Fibroblast of skin of abdomen (primary cell): ENCODE measurements around the gene TCF4.

Experiments used
- DNase-seq: peaks from one replicate; pipeline ENCODE4 v3.0.0-alpha.2; 2013

Gene TCF4

GRCh38 chr18:55343396-55344073 is 244.5 kb downstream of the TCF4 start:
- DNase-seq, result peak; percentile 46

GRCh38 chr18:55340998-55341397 is 247.0 kb downstream of the TCF4 start:
- DNase-seq, result no peak

- no peak for DNase-seq
Measured at GRCh38 chr18:55339990-55340389, 248.0 kb downstream of the TCF4 start.

- DNase-seq, result peak; percentile 61
Measured at GRCh38 chr18:55338978-55339650, 248.9 kb downstream of the TCF4 start.

DNA sequence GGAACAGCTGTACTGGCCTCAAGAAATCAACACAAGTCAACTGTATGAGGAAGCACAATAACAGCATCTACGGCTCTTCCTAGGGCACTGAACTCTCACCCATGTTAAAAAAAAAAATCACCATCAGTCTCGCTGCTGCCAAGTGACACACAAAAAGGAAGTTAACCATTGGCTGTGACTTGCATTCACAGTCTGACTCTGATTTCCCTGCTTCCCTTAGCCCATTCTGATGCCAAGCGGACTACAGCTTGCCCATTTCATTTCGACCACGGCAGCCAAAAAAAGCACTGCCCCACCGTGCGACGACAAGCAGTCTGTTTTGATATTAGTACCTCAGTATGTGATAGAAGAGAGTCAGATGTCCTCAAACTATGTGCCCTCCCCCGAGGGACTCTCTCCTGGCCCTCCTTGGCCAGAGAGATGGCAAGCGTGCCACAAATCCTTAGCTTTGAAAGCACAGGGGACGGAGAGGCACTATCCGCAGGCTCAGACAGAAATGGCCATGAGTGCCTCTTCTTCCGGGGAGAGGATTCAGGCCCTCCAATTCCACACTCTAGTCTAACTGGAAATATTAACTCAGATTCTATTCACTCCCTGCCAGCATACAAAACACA is 250.0 kb downstream of the TCF4 start:
- no peak for DNase-seq

- DNase-seq, result no peak
Measured at GRCh38 chr18:55337138-55337537, 250.9 kb downstream of the TCF4 start.

DNA sequence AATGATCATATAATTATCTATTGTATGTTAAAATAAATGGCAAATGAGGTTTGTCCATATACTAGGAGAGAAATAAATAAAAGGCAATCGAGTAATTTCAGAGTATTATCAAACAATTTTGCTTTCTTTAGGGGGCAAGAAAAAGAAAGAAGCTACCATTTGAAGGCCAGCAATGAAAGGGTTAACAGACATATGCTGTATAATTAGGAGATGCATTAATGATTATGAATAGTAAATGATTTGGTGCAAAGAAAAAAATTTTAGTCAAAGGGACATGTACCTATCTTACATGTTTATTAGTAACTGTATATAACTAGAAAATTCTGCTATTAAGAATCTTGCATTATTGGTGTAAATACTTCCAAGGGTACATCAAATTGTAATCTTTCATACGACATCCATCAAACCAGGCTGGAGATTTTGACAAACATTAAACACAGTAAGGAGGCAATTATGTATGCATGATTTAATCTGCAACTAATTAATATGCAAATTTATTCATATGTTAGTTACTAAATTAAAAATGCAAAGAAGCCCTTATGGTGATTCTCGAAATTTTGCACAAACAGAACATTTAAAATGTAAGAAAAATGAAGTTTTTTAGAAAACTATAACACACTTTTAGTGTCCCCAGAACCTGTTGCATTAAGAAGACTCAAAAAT is 251.4 kb downstream of the TCF4 start:
- no peak for DNase-seq

DNA sequence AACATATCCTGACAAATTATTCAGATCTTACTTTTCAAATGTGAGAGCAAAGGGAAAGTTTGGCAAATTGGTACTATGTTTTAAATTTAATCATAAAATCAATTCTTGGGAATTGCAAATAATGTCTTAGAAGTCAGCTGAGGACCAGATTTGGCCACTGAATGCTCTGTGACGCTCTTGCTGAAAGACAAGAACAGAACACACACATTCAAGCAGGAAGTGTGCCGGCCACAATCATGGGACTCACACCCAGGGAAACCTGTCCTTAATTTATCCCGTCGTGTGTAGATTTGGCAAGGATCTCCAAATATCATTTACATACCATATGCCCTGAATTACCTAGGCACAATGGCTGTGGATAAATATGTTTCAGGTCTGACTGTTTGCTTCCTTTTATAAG is 253.1 kb downstream of the TCF4 start:
- peak; percentile 48 for DNase-seq

DNA sequence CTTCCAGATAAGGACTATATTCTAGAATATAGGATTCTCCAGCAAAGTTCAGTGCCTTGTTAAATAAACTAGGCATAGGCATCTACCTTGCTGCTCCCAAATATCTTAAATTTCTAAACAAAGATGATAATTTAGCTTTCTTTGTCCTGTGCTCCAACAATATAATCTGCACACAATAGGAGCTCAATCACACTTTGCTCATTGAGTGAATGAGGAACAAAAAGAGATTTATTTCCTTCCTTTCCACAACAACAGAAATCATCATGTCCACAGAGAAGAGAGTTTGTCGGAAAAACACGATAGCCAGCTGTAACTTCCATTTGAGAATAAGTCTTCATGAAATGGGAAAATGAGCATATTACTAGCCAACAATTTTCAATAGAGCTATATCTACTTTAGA is 256.7 kb downstream of the TCF4 start:
- no peak for DNase-seq

GRCh38 chr18:55328301-55328700 is 259.7 kb downstream of the TCF4 start:
- DNase-seq, result peak; percentile 54

DNA sequence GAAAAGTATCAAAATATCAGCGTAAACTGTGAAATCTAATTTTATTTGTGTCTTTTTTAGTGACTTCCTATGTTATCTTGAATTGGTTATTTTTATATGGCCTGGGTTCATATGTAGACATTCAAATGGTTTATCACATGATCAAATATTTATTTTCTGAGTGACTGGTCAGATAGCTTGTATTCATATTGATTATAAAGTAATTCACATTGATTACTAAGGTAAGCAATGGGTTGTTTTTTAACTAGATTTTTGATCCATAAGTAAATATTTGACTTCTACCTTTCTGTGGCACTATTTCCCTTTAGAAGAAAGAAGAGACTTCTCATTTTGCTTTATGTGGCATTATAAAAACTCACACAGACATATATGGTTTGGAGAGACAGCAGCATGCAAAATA is 260.5 kb downstream of the TCF4 start:
- DNase-seq, result no peak

DNA sequence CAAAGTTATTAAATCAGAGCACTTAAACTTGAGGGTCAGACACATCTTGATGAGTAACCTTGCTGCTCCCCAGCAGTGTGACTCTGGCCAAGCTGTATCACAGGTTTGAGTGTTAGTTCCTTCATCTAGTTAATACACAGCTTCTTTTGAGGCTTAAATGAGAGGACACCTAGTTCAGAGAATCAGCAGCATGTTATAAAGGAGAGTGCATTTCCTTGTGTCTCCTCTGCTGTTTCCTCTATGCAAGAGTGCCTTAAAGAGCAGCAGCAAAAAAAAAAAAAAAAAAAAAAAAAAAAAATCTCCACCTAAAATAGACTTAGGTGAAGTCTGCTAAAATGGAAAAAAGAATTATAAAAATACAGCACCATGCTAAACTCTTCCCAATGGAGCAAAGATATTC is 261.9 kb downstream of the TCF4 start:
- no peak for DNase-seq

GRCh38 chr18:55324166-55324565 is 263.8 kb downstream of the TCF4 start:
- no peak for DNase-seq

- DNase-seq, result peak; percentile 63
Measured at GRCh38 chr18:55323051-55323994, 264.7 kb downstream of the TCF4 start.

- DNase-seq, result peak; percentile 97
Measured at GRCh38 chr18:55322178-55322735, 265.7 kb downstream of the TCF4 start.

DNA sequence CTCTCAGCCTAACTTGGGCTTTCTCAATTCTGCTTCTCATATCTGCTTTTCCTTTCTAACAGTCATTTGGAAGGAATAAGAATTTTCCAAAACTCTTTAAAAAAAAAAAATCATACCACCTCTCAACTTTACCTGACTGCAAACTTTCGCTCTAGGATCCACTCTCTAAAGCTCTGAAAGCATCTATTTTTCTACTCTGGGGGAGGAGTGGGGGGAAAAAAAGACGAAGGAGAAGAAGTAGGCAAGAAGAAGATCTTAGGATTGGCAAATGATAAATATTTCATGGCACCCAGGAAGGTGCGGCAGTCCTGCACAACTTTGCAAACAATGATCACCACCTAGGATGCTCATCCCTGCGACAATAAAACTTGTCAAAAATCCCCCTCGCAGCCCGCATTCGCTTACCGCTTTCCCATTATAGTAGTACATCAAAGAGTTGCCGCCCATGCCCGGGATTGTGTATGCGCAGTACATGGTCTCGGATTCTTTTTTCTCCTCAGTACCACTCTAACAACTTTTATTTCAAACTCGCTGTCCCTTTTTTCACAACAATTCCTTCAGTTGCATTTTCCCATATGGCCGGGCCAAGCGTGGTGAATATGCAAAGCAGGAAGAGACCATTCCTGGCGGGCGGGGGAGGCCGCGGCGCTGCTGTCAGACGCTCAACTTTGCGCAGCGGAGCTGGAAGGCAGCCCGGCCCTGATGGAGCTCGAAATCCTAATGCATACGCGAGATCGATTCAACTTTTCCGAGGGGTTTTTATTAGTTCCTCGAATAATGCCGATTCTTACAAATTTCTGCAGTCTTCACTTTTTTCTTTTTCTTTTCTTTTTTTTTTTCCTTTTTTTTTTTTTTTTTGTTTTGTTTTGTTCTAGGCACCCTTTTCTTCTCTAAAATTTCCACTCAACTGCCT is 266.5 kb downstream of the TCF4 start:
- DNase-seq, result peak; percentile 96

DNA sequence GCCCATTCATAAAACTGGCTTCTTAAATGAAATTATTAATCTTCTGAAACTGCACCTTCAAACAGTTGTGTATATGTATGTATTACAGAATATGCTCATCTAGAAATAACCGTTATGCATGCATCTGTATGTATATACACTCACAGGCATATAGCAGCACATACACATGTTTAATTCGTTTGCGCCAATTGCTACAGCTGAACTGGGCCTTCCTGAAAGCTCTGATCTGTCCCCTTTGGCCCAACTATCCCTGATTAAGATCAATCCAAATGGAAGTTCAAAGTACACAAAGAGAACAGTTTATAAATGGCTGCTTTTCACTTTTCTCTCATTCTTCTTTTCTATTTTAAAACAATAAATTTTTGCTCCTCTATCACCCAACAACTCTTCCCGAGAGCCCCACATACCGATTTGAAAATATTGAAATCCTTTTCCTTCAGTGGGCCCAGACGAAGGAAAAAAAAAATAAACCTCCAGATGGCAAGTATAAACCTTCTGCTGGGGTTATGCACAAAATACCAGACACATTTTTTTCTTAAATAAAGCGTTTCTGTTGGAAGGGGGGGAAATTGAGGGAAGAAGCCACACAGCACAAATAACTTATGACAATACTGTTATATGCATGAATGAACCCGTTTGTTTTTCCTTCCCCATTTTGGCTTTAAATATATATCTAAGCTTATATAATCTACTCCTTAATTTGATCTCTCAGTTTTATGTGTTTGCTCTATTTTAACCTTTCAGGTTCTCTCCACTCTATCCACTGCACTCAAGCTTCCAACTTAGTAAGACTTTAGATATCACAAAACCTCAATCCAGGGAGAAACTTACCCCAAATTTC is 267.3 kb downstream of the TCF4 start:
- peak; percentile 52 for DNase-seq

GRCh38 chr18:55319459-55320193 is 268.4 kb downstream of the TCF4 start:
- DNase-seq, result peak; percentile 70

GRCh38 chr18:55318951-55319441 is 269.0 kb downstream of the TCF4 start:
- DNase-seq, result peak; percentile 58
